ENCODE data around the gene PHACTR1.

- no peak for TF ChIP-seq CTCF (IDR thresholded peaks at IDR 0.05)
- no peak for TF ChIP-seq POLR2A (IDR thresholded peaks at IDR 0.05)
Observed at GRCh38 chr6:12845224-12846004, 128.8 kb downstream of the PHACTR1 start.
